GM10248 (cell line): ENCODE results near the gene PDE4D.

Source experiments
- CTCF ChIA-PET: fragments of 300-600 bp; sonication (Branson Sonifier 250); formaldehyde crosslinking; extraction: SDS; loops from one replicate; lab custom pipeline; 2021; ENCODE audit warnings: antibody characterized with exemption; lab: Yijun Ruan, JAX
- POLR2A ChIA-PET: fragments of 350-650 bp; sonication (Branson Sonifier 250); formaldehyde crosslinking; extraction: SDS; loops from one replicate; lab custom pipeline; 2020; ENCODE audit warnings: antibody characterized with exemption; lab: Yijun Ruan, JAX
- DNase-seq: peaks from one replicate; pipeline ENCODE4 v3.0.0; 2012; ENCODE audit errors: extremely low spot score
- TF ChIP-seq, protein P1 (sequence below): IDR thresholded peaks from 2 replicates; pipeline ENCODE4 v1.5.1; 2012; ENCODE audit warnings: mild to moderate bottlenecking, low read depth; ENCODE audit errors: extremely low read depth, missing control alignments, control extremely low read depth

PDE4D gene

GRCh38 chr5:59149271-59149670 lies 744.3 kb downstream of the PDE4D start:
- TF ChIP-seq, protein P1, sequence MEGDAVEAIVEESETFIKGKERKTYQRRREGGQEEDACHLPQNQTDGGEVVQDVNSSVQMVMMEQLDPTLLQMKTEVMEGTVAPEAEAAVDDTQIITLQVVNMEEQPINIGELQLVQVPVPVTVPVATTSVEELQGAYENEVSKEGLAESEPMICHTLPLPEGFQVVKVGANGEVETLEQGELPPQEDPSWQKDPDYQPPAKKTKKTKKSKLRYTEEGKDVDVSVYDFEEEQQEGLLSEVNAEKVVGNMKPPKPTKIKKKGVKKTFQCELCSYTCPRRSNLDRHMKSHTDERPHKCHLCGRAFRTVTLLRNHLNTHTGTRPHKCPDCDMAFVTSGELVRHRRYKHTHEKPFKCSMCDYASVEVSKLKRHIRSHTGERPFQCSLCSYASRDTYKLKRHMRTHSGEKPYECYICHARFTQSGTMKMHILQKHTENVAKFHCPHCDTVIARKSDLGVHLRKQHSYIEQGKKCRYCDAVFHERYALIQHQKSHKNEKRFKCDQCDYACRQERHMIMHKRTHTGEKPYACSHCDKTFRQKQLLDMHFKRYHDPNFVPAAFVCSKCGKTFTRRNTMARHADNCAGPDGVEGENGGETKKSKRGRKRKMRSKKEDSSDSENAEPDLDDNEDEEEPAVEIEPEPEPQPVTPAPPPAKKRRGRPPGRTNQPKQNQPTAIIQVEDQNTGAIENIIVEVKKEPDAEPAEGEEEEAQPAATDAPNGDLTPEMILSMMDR: no peak
- CTCF ChIA-PET: interaction anchor here (1.5 kb wide), 1 partner anchor 10 kb away, joined by 3 read pairs; no protein-coding TSS in a partner anchor

DNA sequence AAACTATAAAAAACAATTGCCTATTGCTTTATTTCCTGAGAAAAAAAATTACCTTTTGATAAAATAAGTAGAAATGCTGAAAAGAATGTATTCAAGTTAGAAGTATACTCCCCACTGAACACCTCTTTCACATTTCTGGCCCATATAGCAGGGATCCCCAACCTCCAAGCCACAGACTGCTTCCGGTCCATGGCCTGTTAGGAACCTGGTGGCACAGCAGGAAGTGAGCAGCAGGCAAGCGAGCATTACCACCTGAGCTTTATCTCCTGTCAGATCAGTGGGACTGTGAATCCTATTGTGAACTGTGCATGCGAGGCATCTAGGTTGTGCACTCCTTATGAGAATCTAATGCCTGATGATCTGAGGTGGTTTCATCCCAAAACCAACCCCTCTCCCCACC lies 746.8 kb downstream of the PDE4D start:
- DNase-seq: no peak
- ChIA-PET POLR2A (no interaction called here), CTCF (interaction anchor here (0.6 to 2.8 kb wide), 3 partner anchors 10 to 28 kb away, joined by 3 to 8 read pairs (median 4); no protein-coding TSS in a partner anchor)
- TF ChIP-seq, protein P1: no peak

More at GRCh38 chr5:59149271-59149670, 744.3 kb downstream of the PDE4D start:
- POLR2A ChIA-PET: no interaction called here
- no peak for DNase-seq

- ChIA-PET POLR2A (interaction anchor here (0.6 kb wide), 1 partner anchor 52 kb away, joined by 3 read pairs; no protein-coding TSS in a partner anchor), CTCF (interaction anchor here (0.8 to 2.8 kb wide), 6 partner anchors 10 to 44 kb away, joined by 3 to 8 read pairs (median 6); no protein-coding TSS in a partner anchor)
- DNase-seq: peak; percentile 33
- TF ChIP-seq, protein P1: no peak
Observed at GRCh38 chr5:59143926-59144333, 749.6 kb downstream of the PDE4D start.

DNA sequence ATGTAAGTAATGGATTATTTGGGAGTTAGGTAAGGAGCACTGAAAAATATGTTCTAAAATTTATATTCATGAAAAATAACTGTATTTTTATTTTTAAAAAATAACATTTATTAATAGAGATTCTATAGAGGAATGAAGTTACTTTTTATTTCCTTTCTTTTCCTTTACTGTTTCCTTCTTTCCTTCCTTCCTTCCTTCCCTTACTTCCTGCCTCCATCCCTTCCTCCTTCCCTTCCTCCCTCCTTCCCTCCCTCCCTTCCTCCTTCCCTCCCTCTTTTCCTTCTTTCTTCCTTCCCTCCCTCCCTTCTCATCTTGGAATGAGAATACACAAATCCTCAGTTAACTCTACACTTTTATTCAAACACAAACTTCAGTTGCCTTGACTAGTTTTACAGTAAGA lies 750.6 kb downstream of the PDE4D start:
- CTCF ChIA-PET: interaction anchor here (0.9 to 1.9 kb wide), 3 partner anchors 9 to 32 kb away, joined by 3 to 7 read pairs (median 7); no protein-coding TSS in a partner anchor
- POLR2A ChIA-PET: no interaction called here
- no peak for DNase-seq
- TF ChIP-seq, protein P1: no peak

- ChIA-PET POLR2A (no interaction called here), CTCF (no interaction called here)
- TF ChIP-seq, protein P1: no peak
- no peak for DNase-seq
Observed at GRCh38 chr5:59142138-59142537, 751.4 kb downstream of the PDE4D start.

DNA sequence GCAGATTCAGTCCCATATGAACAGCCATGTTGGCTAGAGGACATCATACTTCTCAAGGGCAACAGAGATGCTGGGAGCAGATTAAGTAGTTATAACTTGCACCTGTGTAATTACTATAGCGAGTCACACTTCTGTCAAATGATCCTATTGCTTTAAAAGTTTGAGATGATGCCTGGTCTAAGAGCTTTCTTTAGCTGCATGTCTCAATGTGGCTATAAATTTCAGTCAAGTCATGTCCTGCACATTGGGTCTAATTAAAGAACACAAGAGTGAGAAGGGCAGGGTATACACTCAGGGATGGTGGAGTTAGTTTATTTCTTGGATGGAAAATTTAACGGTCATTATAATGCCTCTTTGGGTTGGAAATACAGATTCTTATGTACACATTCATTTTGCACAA lies 753.4 kb downstream of the PDE4D start:
- ChIA-PET POLR2A (no interaction called here), CTCF (interaction anchor here (1.0 kb wide), 1 partner anchor 16 kb away, joined by 4 read pairs; no protein-coding TSS in a partner anchor)
- TF ChIP-seq, protein P1: no peak
- no peak for DNase-seq
